ENCODE measurements around the gene SHROOM3.
A peak's percentile ranks its signal among the peaks of the same experiment; 100 is the strongest.

Gene SHROOM3

DNA sequence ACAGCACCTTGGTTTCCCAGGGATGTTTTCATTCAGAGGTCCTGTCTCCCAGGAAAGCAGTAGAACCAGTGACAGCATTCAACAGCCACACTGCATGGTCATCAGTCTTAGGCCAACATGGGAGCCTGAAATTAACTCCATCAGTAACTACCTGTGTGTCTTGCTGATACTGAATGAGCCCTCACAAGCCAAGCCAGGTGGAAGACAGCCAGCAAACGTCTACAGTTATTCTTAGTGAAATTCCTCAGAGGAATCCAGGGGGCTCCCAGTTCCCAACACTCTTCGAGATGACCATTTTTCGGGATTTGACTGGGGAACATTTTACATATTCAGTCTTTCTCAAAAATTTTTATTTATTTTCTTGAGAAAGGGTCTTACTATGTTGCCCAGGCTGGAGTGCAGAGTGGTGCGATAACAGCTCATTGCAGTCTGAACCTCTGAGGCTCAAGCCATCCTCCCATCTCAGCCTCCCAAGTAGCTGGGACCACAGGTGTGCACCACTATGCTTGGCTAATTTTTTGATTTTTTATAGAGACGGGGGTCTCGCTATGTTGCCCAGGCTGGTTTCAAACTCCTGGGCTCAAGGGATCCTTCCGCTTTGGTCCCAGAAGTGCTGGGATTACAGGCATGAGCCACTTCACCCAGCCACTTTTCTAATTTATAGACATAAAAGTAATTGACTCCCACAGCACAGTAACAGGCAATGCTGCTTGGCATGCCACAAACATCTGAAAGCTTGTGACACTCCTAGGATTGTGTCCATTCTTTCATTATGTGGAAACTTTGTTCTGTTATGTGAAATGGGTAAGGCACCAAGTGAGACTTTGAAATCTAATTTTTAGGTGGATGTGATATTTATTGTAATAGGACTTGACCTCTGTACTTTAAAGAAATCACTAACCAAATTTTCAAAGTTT, 346.0 kb downstream of the SHROOM3 start:
- DNase-seq, result no peak
- H3K9me3 Mint-ChIP-seq, result no peaks in the 10 kb centered on the region
- H3K27ac Mint-ChIP-seq, result no peak overlapping the region
- H3K27me3 Mint-ChIP-seq, result no peaks in the 10 kb centered on the region
- no peaks in the 10 kb centered on the region for H3K4me1 Mint-ChIP-seq
- no peaks in the 10 kb centered on the region for H3K36me3 Mint-ChIP-seq (ENCODE audit: low read depth)
- no peak for ATAC-seq
- no peak overlapping the region for H3K4me3 Mint-ChIP-seq

DNA sequence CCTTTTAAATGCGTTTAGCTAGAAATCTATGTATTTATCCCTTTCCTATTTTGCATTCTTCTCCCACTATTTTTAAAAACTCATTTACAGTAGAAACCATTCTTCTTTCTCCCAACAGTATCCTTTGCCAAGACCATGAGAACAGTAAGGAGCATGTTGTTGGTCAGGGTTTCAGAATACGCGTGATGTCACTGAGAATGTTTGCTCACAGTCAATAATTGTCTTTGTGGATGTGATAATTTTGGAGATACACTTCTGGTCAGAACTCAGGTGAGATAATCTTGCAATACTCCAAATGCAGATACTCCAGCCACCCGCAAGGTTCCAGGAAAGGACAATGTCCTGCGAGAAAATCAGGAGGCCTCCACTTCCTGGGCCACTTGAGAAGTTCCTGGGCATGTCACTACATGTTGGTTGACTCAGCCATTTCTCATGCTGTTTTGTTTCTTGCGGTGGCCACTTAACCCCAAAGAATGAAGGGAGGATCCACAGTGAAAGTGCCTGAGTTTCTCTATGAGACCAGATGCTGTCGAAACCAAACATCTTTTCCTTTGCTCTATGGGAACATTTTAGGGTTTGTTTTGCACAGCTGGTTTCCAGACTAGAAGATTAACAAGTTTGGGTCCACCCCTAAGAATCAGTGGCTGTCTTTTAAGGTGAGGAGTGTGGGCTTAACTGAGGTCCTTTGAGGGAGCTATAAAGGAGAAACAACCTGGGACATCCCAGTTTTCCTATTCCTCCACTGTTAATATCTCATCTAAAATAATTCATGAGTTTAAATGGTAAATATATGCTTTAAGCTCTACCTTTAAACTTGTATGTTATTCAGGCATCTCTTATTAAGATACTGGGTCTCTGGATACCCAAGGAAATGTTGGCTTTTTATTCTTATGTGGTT, 346.9 kb downstream of the SHROOM3 start:
- H3K27ac Mint-ChIP-seq, result no peak overlapping the region

DNA sequence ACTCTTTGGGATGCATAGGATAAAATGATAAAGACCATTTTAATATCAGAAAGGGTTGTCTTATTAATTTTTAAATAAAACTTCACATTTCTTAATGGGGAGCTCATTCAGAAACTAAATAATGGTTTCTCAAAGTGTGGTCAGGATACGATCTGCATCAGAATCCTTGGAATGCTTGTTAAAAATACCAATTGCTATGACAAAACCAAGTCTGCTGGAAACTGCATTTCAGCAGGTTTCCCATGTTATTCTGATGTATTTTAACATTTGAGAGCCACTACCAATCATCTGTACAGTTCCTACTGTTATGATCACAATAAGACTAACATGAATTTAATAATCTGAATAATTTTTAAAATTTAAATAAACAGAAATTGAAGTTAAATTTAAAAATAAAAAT, 347.8 kb downstream of the SHROOM3 start:
- Mint-ChIP-seq H3K27ac (no peak overlapping the region), H3K36me3 (ENCODE audit: low read depth) (no peaks in the 10 kb centered on the region), H3K9me3 (no peaks in the 10 kb centered on the region), H3K4me3 (no peak overlapping the region), H3K27me3 (no peaks in the 10 kb centered on the region), H3K4me1 (no peaks in the 10 kb centered on the region)
- no peak for DNase-seq
- no peak for ATAC-seq

More for the DNA sequence above, 346.9 kb downstream of the SHROOM3 start:
- DNase-seq (no peak), ATAC-seq (no peak)
- H3K9me3 Mint-ChIP-seq, result no peaks in the 10 kb centered on the region
- no peaks in the 10 kb centered on the region for H3K36me3 Mint-ChIP-seq (ENCODE audit: low read depth)
- H3K4me3 Mint-ChIP-seq, result no peak overlapping the region
- no peaks in the 10 kb centered on the region for H3K27me3 Mint-ChIP-seq
- H3K4me1 Mint-ChIP-seq, result no peaks in the 10 kb centered on the region

DNA sequence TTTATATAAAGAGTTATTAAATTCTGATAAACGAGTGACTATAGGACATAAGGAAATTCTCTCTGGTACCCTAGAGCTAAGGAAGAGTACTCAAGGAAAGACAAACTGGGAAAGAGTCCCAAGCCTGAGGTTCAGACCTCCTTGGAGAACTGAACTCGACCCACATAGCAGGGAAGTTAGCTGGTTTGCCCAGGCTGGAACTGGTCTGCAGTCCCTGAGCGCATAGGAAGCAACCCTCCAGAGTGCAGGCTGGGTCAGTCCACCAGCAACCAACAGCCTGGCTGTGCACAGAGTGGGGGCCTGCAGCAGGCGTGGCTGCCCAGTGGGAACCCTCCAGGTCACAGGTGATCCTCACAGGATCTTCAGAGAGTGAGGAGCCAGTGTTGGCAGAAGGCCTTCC, 348.8 kb downstream of the SHROOM3 start:
- ATAC-seq (no peak), DNase-seq (no peak)
- H3K4me3 Mint-ChIP-seq, result no peak overlapping the region
- H3K27ac Mint-ChIP-seq, result no peak overlapping the region
- no peaks in the 10 kb centered on the region for H3K27me3 Mint-ChIP-seq
- no peaks in the 10 kb centered on the region for H3K9me3 Mint-ChIP-seq
- no peaks in the 10 kb centered on the region for H3K36me3 Mint-ChIP-seq (ENCODE audit: low read depth)
- H3K4me1 Mint-ChIP-seq, result no peaks in the 10 kb centered on the region

DNA sequence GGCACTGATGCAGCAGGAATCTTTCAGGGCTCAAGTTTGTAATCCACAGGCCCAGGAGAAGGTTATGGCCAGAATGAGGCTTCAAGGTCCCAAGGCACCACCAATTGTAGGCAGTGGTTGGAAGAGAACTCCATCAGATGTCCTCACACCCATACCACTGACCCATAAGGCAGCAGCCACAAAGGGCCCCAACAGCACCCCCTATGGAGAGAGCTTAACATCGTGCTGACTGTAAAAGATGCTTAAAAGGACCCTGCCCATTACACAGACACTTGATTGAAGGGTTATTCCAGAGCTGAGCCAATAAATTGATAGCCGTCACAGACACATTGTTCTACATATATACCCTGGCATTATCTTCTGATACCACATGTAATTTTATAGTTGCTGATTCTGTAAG, 349.2 kb downstream of the SHROOM3 start:
- Mint-ChIP-seq H3K4me1 (no peaks in the 10 kb centered on the region), H3K27ac (no peak overlapping the region), H3K9me3 (peaks cover 3% of the 10 kb centered on the region), H3K4me3 (no peak overlapping the region), H3K27me3 (no peaks in the 10 kb centered on the region), H3K36me3 (ENCODE audit: low read depth) (no peaks in the 10 kb centered on the region)
- ATAC-seq (no peak), DNase-seq (no peak)

DNA sequence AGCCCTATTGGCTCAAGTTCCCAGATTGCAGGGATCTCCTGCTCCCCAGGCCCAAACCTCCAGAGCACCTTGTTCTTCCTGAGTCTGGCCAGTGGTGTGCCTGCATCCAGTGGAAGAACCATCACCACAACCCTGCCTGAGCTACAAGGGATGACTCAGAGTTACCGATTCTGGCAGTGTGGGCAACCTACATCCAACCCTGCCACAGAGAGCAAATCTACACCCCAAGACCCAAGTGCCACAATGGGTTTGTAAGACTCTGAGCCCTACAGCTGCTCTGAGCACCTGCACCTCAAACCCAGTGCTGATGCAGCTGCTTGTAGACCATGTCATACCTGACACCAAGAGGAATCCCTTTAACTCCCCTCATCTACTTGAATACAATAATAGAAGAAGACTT, 352.9 kb downstream of the SHROOM3 start:
- Mint-ChIP-seq H3K36me3 (ENCODE audit: low read depth) (no peaks in the 10 kb centered on the region), H3K27ac (no peak overlapping the region), H3K4me1 (no peaks in the 10 kb centered on the region), H3K9me3 (peaks cover 4% of the 10 kb centered on the region), H3K4me3 (no peak overlapping the region), H3K27me3 (no peaks in the 10 kb centered on the region)
- DNase-seq (no peak), ATAC-seq (peak; percentile 68)

DNA sequence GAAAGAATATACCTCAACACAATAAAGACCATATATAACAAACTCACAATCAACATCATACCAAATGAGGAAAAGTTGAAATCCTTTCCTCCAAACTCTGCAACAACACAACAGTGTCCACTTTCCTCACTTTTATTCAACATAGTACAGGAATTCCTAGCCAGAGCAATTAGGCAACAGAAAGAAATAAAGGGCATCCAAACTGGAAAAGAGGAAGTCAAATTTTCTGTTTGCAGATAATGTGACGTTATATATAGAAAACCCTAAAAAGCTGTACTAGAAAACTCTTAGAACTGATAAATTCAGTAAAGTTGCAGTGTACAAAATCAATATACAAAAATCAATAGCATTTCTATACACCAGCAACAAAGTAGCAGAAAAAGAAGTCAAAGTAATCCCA, 355.3 kb downstream of the SHROOM3 start:
- ATAC-seq, result no peak
- DNase-seq, result no peak
- H3K36me3 Mint-ChIP-seq (ENCODE audit: low read depth), result no peaks in the 10 kb centered on the region
- H3K4me3 Mint-ChIP-seq, result no peak overlapping the region
- no peaks in the 10 kb centered on the region for H3K4me1 Mint-ChIP-seq
- H3K9me3 Mint-ChIP-seq, result peaks cover 4% of the 10 kb centered on the region
- H3K27ac Mint-ChIP-seq, result no peak overlapping the region
- peaks cover 1% of the 10 kb centered on the region for H3K27me3 Mint-ChIP-seq

DNA sequence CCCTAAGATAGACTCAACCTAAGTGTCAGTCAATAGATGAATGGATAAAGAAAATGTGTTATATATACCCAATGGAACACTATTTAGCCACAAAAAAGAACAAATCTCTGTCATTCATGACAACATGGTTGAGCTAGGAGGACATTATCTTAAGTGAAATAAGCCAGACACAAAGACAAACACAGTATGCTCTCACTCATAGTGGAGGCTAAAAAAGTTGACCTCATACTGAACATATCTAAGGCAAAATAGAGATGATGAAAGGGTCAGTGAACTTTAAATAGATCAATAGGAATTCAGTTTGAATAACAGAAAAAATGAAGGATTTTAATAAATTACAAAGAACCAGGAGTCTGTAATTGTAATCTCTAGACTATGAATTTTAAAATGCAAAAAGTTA, 356.4 kb downstream of the SHROOM3 start:
- Mint-ChIP-seq H3K4me1 (no peaks in the 10 kb centered on the region), H3K27ac (no peak overlapping the region), H3K36me3 (ENCODE audit: low read depth) (no peaks in the 10 kb centered on the region), H3K4me3 (no peak overlapping the region), H3K27me3 (peaks cover 3% of the 10 kb centered on the region), H3K9me3 (peaks cover 4% of the 10 kb centered on the region)
- DNase-seq (no peak), ATAC-seq (no peak)

DNA sequence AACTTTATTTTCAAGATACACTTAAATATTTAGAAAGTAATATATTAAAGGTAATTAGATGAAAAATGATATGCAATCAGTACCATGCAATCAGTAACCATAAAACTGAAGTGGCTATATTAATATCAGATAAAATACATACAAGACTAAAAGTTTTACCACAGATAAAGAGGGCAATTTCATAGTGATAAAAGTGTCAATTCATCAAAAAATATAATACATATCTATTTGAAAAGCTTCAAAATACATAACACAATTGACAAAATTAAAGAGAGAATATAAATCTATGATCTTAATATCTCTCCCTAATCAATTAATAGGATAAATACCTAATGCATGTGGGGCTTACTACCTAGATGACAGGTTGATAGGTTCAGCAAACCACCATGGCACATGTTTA, 357.4 kb downstream of the SHROOM3 start:
- H3K27me3 Mint-ChIP-seq, result peaks cover 3% of the 10 kb centered on the region
- H3K9me3 Mint-ChIP-seq, result peaks cover 4% of the 10 kb centered on the region
- DNase-seq (no peak), ATAC-seq (no peak)
- no peak overlapping the region for H3K4me3 Mint-ChIP-seq
- H3K4me1 Mint-ChIP-seq, result no peaks in the 10 kb centered on the region
- H3K27ac Mint-ChIP-seq, result no peak overlapping the region
- H3K36me3 Mint-ChIP-seq (ENCODE audit: low read depth), result no peaks in the 10 kb centered on the region

DNA sequence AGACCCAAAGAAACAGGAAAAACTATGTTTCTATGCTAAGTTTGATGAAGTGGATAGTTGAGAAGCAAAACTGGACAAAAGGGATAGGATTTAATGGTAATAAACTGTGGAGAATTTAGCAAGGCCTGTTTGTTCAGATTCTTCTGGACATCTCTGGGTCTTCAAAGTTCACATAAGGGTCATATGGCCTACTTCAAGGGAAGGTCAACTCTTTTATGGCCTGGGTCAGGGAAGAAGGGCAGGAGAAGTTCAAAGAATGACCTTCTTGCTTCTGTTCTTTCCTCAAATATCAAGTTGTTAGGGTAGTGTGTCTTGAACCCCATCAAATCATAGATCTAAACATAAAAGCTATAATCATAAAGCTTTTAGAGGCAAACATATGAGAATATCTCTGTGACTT, 360.2 kb downstream of the SHROOM3 start:
- no peak overlapping the region for H3K27ac Mint-ChIP-seq
- H3K4me3 Mint-ChIP-seq, result no peak overlapping the region
- H3K9me3 Mint-ChIP-seq, result no peaks in the 10 kb centered on the region
- DNase-seq, result no peak
- H3K4me1 Mint-ChIP-seq, result no peaks in the 10 kb centered on the region
- H3K27me3 Mint-ChIP-seq, result peaks cover 3% of the 10 kb centered on the region
- no peak for ATAC-seq
- H3K36me3 Mint-ChIP-seq (ENCODE audit: low read depth), result no peaks in the 10 kb centered on the region

DNA sequence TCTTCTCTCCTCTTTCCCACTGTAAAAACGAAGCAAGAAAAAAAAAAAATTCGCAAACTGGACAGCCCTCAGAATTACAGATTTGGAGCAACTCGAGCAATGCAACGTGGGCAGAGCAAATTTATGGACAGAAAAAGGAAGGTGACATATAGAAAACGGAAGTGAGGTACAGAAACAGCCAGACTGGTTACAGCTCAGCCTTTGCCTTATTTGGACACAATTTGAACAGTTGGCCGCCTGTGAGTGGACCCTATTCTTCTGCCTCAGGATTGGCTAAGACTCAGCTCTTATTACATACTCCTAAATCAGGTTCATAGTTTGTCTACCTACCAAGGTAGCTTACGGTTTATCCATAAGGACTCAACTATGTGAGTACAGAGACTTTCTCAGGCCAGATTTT, 364.1 kb downstream of the SHROOM3 start:
- no peak for ATAC-seq
- no peak for DNase-seq
- H3K4me3 Mint-ChIP-seq, result no peak overlapping the region
- H3K4me1 Mint-ChIP-seq, result no peaks in the 10 kb centered on the region
- no peaks in the 10 kb centered on the region for H3K9me3 Mint-ChIP-seq
- no peaks in the 10 kb centered on the region for H3K36me3 Mint-ChIP-seq (ENCODE audit: low read depth)
- no peak overlapping the region for H3K27ac Mint-ChIP-seq
- H3K27me3 Mint-ChIP-seq, result peaks cover 8% of the 10 kb centered on the region

DNA sequence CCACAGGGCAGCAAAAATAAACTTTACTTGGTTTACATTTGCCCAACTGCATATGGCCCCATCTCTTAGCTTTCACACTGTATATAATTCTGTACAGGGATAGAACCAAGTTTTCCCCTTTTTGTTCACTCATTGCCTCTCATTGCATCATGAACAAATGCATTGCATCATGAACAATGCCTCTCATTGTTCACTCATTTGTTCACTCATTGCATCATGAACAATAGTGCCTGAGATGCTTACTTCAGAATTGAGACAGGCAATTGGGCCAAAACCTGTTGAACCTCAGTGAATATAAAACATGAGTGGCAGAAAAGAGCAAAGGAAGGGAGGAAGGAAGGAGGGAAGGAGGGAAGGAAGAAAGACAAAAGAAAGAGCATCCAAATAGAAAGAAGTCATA, 364.7 kb downstream of the SHROOM3 start:
- Mint-ChIP-seq H3K4me3 (no peak overlapping the region), H3K36me3 (ENCODE audit: low read depth) (no peaks in the 10 kb centered on the region), H3K4me1 (no peaks in the 10 kb centered on the region), H3K27me3 (peaks cover 8% of the 10 kb centered on the region), H3K27ac (no peak overlapping the region), H3K9me3 (no peaks in the 10 kb centered on the region)
- DNase-seq, result no peak
- ATAC-seq, result no peak

DNA sequence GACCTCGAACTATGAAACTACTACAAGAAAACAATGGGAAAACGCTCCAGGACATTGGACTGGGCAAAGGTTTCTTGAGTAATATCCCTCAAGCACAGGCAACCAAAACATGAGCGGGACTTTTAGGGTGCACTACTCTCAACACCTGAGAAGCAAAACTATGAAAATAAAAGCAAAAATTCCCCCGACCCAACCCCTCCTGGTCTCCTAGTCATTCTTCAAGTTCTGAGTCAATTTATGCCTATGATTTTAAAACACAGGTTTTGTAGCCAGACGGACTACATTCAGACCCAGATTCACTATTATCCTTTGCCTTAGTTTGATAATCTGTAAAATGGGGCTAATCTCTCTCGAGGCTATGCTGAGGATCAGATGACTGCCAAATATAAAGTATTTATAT, 365.9 kb downstream of the SHROOM3 start:
- Mint-ChIP-seq H3K9me3 (no peaks in the 10 kb centered on the region), H3K4me1 (no peaks in the 10 kb centered on the region), H3K36me3 (ENCODE audit: low read depth) (no peaks in the 10 kb centered on the region), H3K4me3 (no peak overlapping the region), H3K27ac (no peak overlapping the region), H3K27me3 (peaks cover 10% of the 10 kb centered on the region)
- DNase-seq (no peak), ATAC-seq (no peak)

DNA sequence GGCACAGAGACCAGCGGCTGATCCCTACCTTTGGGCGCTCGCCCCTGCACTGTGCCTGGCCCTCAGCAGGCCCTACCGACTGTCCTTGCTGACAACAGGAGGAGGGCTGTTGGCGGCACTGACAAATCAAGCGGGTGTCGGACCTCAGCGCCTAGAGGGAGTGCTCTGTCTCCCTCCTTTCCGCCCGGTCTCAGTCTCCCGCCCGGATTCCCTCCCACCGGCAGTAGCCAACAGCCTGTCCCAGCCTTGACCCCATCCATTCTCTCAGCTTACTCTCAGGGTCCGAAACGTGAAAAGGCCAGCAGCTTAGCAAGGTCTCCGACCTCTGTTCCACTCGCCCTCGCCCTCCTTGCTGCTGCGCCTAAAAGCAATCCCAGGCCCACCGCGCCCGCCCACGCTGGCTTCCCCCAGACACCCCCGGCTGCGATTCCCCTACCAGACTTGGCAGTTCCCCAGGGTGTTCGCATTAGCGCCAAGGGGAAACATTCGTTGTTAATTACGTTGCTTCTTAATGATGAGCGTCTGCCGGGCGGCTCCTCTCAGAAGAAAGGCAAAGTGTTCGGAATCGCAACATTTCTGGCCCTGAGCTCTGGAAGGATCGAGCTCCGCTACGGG, 366.7 kb downstream of the SHROOM3 start:
- no peak for ATAC-seq
- H3K4me3 Mint-ChIP-seq, result no peak overlapping the region
- no peak for DNase-seq
- no peak overlapping the region for H3K27ac Mint-ChIP-seq
- H3K27me3 Mint-ChIP-seq, result peaks cover 8% of the 10 kb centered on the region
- no peaks in the 10 kb centered on the region for H3K4me1 Mint-ChIP-seq
- no peaks in the 10 kb centered on the region for H3K36me3 Mint-ChIP-seq (ENCODE audit: low read depth)
- H3K9me3 Mint-ChIP-seq, result peaks cover 1% of the 10 kb centered on the region
